ENCODE results near the gene DOCK7.
A peak's percentile ranks its signal among the peaks of the same experiment; 100 is the strongest.

Gene DOCK7

GRCh38 chr1:62448221-62448933, 239.8 kb downstream of the DOCK7 start:
- DNase-seq (ENCODE audit: low spot score) = no peak

DNA sequence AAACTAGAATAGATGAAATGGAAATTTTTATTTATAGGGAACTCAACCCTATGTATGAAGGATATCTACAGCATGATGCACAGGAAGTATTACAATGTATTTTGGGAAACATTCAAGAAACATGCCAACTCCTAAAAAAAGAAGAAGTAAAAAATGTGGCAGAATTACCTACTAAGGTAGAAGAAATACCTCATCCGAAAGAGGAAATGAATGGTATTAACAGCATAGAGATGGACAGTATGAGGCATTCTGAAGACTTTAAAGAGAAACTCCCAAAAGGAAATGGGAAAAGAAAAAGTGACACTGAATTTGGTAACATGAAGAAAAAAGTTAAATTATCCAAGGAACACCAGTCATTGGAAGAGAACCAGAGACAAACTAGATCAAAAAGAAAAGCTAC, 243.5 kb downstream of the DOCK7 start:
- DNase-seq (ENCODE audit: low spot score) = no peak

- DNase-seq (ENCODE audit: low spot score) = no peak
These were observed 248.4 kb downstream of the DOCK7 start for GRCh38 chr1:62439652-62440371.

DNA sequence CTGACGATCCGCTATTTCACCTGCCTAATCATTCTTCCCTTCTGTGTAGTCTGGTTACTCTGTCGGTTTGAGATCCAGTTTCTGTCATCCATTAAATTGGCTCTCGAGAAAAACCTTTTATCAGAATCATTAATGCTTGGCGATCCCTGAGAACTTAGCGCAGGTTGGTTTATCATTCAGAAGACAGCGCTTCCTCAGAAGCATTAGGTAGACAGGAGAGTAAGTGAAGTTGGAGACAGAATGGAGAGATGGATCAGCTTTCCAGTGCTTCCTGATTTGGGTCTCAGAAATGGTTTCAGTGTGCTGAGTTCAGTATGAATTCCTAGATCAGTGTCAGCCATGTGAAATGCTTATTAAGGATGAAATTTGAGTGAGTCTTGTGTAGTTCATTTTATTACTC, 250.0 kb downstream of the DOCK7 start:
- DNase-seq (ENCODE audit: low spot score) = no peak

DNA sequence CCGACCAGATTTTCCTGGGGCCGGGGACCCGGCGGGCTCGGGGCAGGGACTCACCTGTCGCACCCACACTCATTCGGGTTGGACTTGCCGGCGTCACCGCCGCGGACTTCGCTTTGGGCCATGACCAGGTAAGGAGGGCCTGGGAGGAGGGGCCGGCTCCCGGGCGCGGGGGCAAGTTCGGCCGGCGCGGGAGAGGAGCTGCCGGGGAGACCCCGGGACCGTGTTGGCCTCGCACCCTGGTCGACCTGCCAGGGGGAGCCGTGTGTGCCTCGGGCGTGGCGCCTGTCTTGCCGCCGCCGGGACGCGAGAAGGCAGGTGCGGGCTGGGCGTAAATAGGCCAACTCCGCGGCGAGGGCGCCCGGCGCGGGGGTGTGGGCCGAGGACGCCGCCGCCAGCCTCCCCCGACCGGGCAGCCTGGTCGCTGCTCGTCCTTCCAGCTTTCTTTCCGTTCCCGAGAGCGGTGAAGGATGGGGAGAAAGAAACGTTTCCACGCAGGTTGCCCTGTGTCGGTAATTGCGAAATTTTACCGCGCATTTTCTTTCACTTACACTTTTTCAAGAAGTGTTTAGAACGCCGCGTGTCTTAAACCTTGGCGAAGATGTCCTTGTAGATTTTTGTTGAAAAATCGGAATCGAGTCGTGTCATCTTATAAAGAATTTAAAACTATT, 250.8 kb downstream of the DOCK7 start:
- no peak for DNase-seq (ENCODE audit: low spot score)

DNA sequence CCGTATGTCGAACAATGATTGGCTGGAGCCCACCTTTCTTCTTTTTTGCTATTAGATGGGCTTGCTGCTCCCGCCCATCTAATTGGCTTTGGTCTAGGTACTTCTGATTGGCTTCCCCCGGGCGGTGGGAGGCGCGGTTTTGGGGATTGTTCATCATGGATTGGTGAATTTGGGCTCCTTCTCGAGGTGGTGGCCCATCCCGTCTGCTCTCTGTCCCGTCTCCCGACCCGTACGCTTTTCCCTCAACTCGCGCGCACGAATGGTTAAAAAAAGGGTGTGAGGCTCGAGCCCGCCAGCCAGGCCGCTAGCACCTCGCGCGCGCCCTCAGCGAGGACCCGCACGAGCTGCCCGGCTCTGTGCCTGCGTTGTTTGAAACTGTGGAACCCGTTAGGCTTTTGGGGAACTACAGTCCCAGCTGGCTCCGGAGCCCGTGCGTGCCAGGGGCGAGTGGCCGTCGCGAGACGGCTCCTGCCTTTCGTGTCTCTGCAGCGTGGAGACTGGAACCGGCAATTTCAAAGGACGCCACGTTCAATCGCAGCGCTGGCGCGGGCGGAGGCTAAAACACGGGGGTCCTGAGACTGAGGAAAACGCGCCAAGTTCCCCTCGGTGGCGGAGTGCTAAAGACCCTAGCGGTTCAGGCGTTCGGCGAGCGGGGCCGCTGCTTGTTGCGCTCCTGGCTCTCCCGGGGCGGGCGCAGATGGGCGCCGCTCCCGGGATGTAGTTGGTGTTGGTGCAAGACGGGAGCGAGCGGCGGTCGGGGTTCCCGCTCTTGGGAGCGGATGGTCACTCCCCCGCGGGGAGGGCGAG, 251.5 kb downstream of the DOCK7 start, which contains the start of gene USP1:
USP1 (plus strand) TSS at position 584 of the 807 bp plus-strand sequence. CDS start 2,819 bp downstream, outside the sequence.
- DNase-seq (ENCODE audit: low spot score) = peak; percentile 96

DNA sequence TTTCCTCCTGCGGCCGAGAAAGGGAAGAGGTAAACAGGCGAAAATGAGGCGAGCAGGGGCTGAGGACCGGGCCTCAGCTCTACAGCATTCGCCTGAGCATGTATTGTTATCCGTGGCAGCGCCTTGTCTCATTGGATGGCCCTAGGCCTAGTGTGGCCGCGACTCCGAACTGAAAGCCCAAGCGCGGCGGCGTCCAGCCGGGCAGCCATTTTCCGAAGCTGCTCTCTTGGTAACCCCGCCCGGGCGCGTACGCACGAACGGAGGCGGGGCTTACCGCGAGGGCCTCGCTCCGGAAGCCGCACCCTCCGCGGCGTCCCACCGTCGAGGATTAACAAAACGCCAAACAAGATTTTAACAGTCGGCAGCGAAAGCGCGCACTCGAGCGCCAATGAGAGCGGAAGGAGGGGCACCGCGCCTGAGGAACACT, 252.1 kb downstream of the DOCK7 start:
- no peak for DNase-seq (ENCODE audit: low spot score)

- peak; percentile 37 for DNase-seq (ENCODE audit: low spot score)
These were observed 252.8 kb downstream of the DOCK7 start for GRCh38 chr1:62435231-62436038.

DNA sequence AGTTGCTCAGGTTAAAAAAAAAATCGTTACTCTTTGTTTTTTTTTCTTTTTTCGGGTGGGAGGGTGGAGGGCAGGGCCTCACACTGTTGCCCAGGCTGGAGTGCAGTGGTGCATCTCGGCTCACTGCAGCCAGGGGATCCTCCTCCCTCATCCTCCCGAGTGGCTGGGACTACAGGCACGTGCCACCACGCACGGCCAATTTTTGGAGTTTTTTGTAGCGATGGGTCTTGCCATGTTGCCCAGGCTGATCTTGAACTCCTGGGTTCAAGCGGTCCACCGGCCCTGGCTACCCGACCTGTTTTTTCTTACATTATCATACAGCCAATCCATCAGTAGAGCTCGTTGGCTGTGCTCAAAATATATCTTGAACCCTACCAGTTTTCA, 253.6 kb downstream of the DOCK7 start:
- DNase-seq (ENCODE audit: low spot score) = no peak

- no peak for DNase-seq (ENCODE audit: low spot score)
These were observed 254.1 kb downstream of the DOCK7 start for GRCh38 chr1:62433861-62434617.

GRCh38 chr1:62429581-62429980, 258.6 kb downstream of the DOCK7 start:
- DNase-seq (ENCODE audit: low spot score) = no peak

- no peak for DNase-seq (ENCODE audit: low spot score)
These were observed 259.8 kb downstream of the DOCK7 start for GRCh38 chr1:62428351-62428750.

DNA sequence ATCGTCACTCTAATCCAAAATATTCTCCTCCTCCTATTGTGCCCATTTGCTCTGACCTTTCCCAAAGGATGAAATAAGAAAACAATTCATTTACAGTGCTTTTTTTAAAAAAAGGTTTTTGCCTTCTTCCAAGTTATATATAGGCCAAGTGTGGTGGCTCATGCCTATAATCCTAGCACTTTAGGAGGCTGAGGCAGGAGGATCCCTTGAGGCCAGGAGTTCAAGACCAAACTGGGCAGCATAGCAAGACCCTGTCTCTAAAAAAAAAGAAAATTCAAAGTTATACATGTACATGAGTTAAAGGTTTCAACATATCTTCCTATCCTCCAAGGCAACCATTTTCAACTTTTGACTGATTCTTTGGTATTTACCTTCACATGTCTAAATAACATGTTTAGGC, 261.4 kb downstream of the DOCK7 start:
- DNase-seq (ENCODE audit: low spot score) = no peak

DNA sequence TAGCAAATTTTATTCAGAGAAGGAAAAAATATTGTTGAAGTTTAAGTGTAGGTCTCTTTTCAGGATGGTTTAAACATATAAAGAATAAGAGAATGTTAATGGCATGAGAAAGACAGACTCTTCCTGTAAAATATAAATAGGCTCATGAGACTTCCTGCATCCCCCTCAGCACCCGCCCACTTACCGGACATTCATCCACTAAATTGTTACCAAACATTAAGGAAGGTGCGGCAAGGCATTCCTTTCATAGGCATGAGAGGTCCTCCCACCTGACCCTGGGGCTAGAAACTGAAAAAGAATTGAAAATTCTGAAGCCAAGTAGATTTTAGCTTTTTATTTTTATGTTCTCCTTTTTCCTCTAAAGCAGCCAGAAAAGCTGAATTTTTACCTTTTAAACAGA, 261.9 kb downstream of the DOCK7 start:
- DNase-seq (ENCODE audit: low spot score) = no peak

DNA sequence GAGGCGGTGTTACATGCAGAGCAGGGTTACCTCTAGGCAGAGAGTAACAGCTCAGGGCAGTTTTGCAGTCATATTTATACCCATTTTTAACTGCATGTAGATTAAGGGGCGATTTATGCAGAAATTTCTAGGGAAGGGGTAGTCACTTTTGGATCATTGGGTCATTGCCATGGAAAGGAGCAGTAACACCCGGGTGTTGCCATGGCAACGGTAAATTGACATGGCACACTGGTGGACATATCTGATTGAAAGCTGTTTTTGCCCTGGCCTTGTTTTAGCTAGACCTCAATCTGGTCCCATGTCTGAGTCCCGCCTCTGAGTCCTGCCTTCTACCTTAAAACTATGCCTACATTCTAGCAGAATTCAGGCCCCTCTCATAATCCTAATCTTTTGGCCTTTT, 263.1 kb downstream of the DOCK7 start:
- no peak for DNase-seq (ENCODE audit: low spot score)

DNA sequence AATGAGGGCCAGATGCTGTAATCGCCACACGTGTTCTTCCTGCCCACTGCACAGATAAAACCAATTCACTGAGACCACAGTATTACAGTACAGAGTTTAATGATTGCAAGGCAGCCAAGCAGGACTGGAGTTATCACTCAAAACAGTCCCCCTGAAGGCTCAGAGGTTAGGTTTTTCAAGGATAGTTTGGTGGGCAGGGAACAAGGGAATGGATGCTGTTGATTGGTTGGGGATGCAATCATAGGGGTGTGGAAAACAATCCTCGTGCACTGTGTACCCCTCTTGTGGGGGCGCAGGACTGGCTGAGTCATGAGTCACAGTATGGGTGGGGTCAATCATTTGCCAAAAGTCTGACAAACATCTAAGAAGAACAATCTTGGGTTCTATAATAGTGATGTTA, 263.8 kb downstream of the DOCK7 start:
- no peak for DNase-seq (ENCODE audit: low spot score)

- DNase-seq (ENCODE audit: low spot score) = no peak
These were observed 264.5 kb downstream of the DOCK7 start for GRCh38 chr1:62423580-62424242.

GRCh38 chr1:62420214-62420613, 268.0 kb downstream of the DOCK7 start:
- no peak for DNase-seq (ENCODE audit: low spot score)

DNA sequence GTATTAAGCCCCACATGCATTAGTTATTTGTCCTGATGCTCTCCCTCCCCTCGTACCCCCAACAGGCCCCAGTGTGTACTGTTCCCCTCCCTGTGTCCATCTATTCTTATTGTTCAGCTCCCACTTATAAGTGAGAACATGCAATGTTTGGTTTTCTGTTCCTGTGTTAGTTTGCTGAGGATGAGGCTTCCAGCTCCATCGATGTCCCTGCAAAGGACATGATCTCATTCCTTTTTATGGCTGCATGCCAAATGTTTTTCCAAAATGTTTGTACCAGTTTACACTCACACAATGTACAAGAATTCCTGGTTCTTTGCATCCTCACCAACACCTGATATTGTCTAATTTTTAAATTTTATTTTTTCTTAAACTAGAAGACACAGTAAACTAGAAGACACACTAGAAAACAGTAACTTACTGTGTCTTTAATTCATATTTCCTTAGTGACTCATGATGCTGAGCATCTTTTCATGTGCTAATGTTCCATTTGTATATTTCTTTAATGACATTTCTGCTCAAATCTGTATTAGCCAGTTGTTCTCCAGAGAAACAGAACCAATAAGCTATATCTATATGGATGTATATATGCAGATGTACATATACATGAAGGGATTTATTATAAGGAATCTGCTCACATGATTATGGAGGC, 270.7 kb downstream of the DOCK7 start:
- DNase-seq (ENCODE audit: low spot score) = peak; percentile 27

- no peak for DNase-seq (ENCODE audit: low spot score)
These were observed 272.5 kb downstream of the DOCK7 start for GRCh38 chr1:62415687-62416086.

Data from AG08395 (cell line).